ACC112 (cell line): Measurements from ENCODE around the gene CXXC5.
A peak's percentile ranks its signal among the peaks of the same experiment; 100 is the strongest.
"Not testable (repeated sequence)": the region's sequence is repeated elsewhere in the genome, so short reads cannot be mapped to it uniquely, and the experiment has no call there.

ENCODE experiments used
- H2AFZ ChIP-seq: fragments of 200-600 bp; sonication (generic); one replicate; pipeline ENCODE4 v1.6.0; 2017; ENCODE audit warnings: antibody characterized with exemption, low read length; ENCODE audit not compliant: unreplicated experiment
- H3K27ac ChIP-seq: fragments of 200-600 bp; sonication (generic); 2 replicates; pipeline ENCODE4 v1.5.1; 2014; ENCODE audit warnings: low read depth, mild to moderate bottlenecking, antibody characterized with exemption, low read length, moderate library complexity
- H3K27me3 ChIP-seq: fragments of 200-600 bp; sonication (generic); 2 replicates; pipeline ENCODE4 v1.6.1; 2014; ENCODE audit warnings: mild to moderate bottlenecking, antibody characterized with exemption, low read length, moderate library complexity, mixed read lengths; ENCODE audit not compliant: insufficient read depth
- H3K36me3 ChIP-seq: fragments of 200-600 bp; sonication (generic); 2 replicates; pipeline ENCODE4 v1.6.1; 2016; ENCODE audit warnings: mild to moderate bottlenecking, antibody characterized with exemption, low read length, moderate library complexity, mixed read lengths; ENCODE audit not compliant: insufficient read depth
- H3K4me1 ChIP-seq: fragments of 200-600 bp; sonication (generic); one replicate; pipeline ENCODE4 v1.6.1; 2016; ENCODE audit warnings: low read length, mixed read lengths; ENCODE audit not compliant: insufficient read depth, unreplicated experiment, control insufficient read depth
- H3K4me3 ChIP-seq: fragments of 200-600 bp; sonication (generic); 2 replicates; pipeline ENCODE4 v1.5.1; 2014; ENCODE audit warnings: mild to moderate bottlenecking, low read depth, low read length
- H3K79me2 ChIP-seq: fragments of 200-600 bp; sonication (generic); one replicate; pipeline ENCODE4 v1.6.0; 2016; ENCODE audit warnings: low read length; ENCODE audit not compliant: control insufficient read depth, unreplicated experiment, insufficient read depth

The CXXC5 gene

GRCh38 chr5:139709582-139710318, 61.6 kb downstream of the CXXC5 start:
- Histone ChIP-seq H3K4me1 (peaks cover 15% of the 10 kb centered on the region), H2AFZ (no peak overlapping the region), H3K4me3 (peak overlapping the region; percentile 59), H3K36me3 (no peaks in the 10 kb centered on the region), H3K27me3 (no peaks in the 10 kb centered on the region), H3K79me2 (no peaks in the 10 kb centered on the region), H3K27ac (peak overlapping the region; percentile 9; the same call in 1 of the 2 replicates)

GRCh38 chr5:139710319-139711066, 62.3 kb downstream of the CXXC5 start:
- H3K79me2 ChIP-seq: no peaks in the 10 kb centered on the region
- H2AFZ ChIP-seq: peak overlapping the region; percentile 93
- H3K4me3 ChIP-seq: peak overlapping the region; percentile 84
- H3K36me3 ChIP-seq: no peaks in the 10 kb centered on the region
- H3K4me1 ChIP-seq: peaks cover 15% of the 10 kb centered on the region
- H3K27me3 ChIP-seq: no peaks in the 10 kb centered on the region
- H3K27ac ChIP-seq: peak overlapping the region; percentile 7; the same call in 1 of the 2 replicates

- Histone ChIP-seq H2AFZ (peak overlapping the region; percentile 93), H3K36me3 (no peaks in the 10 kb centered on the region), H3K27me3 (no peaks in the 10 kb centered on the region), H3K4me1 (peaks cover 15% of the 10 kb centered on the region), H3K4me3 (peak overlapping the region; percentile 84), H3K79me2 (no peaks in the 10 kb centered on the region), H3K27ac (no peak overlapping the region)
Measured at GRCh38 chr5:139711067-139711905, 63.1 kb downstream of the CXXC5 start.

GRCh38 chr5:139711906-139712224, 63.7 kb downstream of the CXXC5 start:
- H3K4me3 ChIP-seq: no peak overlapping the region; the same call in 1 of the 2 replicates

GRCh38 chr5:139712412-139712811, 64.3 kb downstream of the CXXC5 start:
- Histone ChIP-seq H3K27ac (no peak overlapping the region), H3K4me1 (peaks cover 15% of the 10 kb centered on the region), H3K36me3 (no peaks in the 10 kb centered on the region), H3K4me3 (no peak overlapping the region), H3K27me3 (no peaks in the 10 kb centered on the region), H3K79me2 (no peaks in the 10 kb centered on the region), H2AFZ (no peak overlapping the region)

More at GRCh38 chr5:139711906-139712224, 63.7 kb downstream of the CXXC5 start:
- Histone ChIP-seq H3K4me1 (peaks cover 15% of the 10 kb centered on the region), H2AFZ (no peak overlapping the region), H3K79me2 (no peaks in the 10 kb centered on the region), H3K36me3 (no peaks in the 10 kb centered on the region), H3K27me3 (no peaks in the 10 kb centered on the region), H3K27ac (no peak overlapping the region)

- H3K79me2 ChIP-seq, H3K4me3 ChIP-seq, H3K36me3 ChIP-seq, H3K4me1 ChIP-seq, H3K27me3 ChIP-seq, H3K27ac ChIP-seq, H2AFZ ChIP-seq: not testable (repeated sequence)
Measured at GRCh38 chr5:139713898-139714297, 65.7 kb downstream of the CXXC5 start.

GRCh38 chr5:139717221-139717620, 69.1 kb downstream of the CXXC5 start:
- Histone ChIP-seq H3K4me3 (no peak overlapping the region), H3K27ac (no peak overlapping the region), H3K4me1 (no peaks in the 10 kb centered on the region), H3K27me3 (no peaks in the 10 kb centered on the region), H3K79me2 (no peaks in the 10 kb centered on the region), H2AFZ (no peak overlapping the region), H3K36me3 (no peaks in the 10 kb centered on the region)

- not testable (repeated sequence) for H3K27me3 ChIP-seq, H3K4me1 ChIP-seq, H3K4me3 ChIP-seq, H3K27ac ChIP-seq, H3K36me3 ChIP-seq, H3K79me2 ChIP-seq, H2AFZ ChIP-seq
Measured at GRCh38 chr5:139718403-139718802, 70.3 kb downstream of the CXXC5 start.

GRCh38 chr5:139719970-139720369, 71.8 kb downstream of the CXXC5 start:
- not testable (repeated sequence) for H3K79me2 ChIP-seq, H2AFZ ChIP-seq, H3K4me3 ChIP-seq, H3K36me3 ChIP-seq, H3K27ac ChIP-seq, H3K27me3 ChIP-seq, H3K4me1 ChIP-seq

GRCh38 chr5:139723986-139724587, 75.9 kb downstream of the CXXC5 start:
- peaks cover 16% of the 10 kb centered on the region for H3K4me1 ChIP-seq
- H2AFZ ChIP-seq: no peak overlapping the region
- no peak overlapping the region for H3K4me3 ChIP-seq
- H3K79me2 ChIP-seq: no peaks in the 10 kb centered on the region
- H3K27me3 ChIP-seq: no peaks in the 10 kb centered on the region
- no peak overlapping the region for H3K27ac ChIP-seq
- no peaks in the 10 kb centered on the region for H3K36me3 ChIP-seq
